K562 (cell line): Measurements from ENCODE around the gene LTK. TPM values are rescaled to one million over a fixed set of nuclear protein-coding genes. Genes with fewer than 3 reads are reported as not detected.

Experiments
- ATAC-seq: fragments of 200-7000 bp; cut with Tn5 transposase; 3 replicates; pipeline ENCODE4 v1.9.1; 2020; ENCODE audit warnings: moderate library complexity
- BruUV-seq: library from RNA; stranded (reverse); fragments of 400-500 nt; replicated peaks from 2 replicates; lab custom pipeline; 2021; lab: Mats Ljungman, UMichigan
- CTCF ChIA-PET: fragments of 300-600 bp; formaldehyde crosslinking; extraction: SDS; loops from one replicate; lab custom pipeline; 2021; ENCODE audit warnings: low intra/inter-chr PET ratio; lab: Yijun Ruan, JAX
- POLR2A ChIA-PET: fragments of 300-600, 350-650 bp; sonication (Branson Sonifier 250); formaldehyde crosslinking; extraction: SDS; loops from one replicate; lab custom pipeline; 2021; ENCODE audit warnings: antibody characterized with exemption, inconsistent platforms; lab: Yijun Ruan, JAX
- DNase-seq, 4 experiments: peaks; one replicate each; pipeline versions ENCODE4 v3.0.0 to v3.0.0-alpha.2; 2011 to 2018; ENCODE audit warnings: low spot score in 3 of 4, mixed read lengths in 3 of 4; ENCODE audit errors: extremely low read depth in 1 of 4
- FAIRE-seq: peaks from 2 replicates; lab custom pipeline; 2011; peaks lifted over from hg19 to GRCh38; lab: Jason Lieb, UNC
- H2AFZ ChIP-seq: 2 replicates; pipeline ENCODE4 v1.6.0; 2011; ENCODE audit warnings: low read depth, low read length, control low read depth, inconsistent platforms
- H3K27ac ChIP-seq: fragments of 200-600 bp; 3 replicates; pipeline ENCODE4 v1.8.0; 2011; ENCODE audit warnings: low read depth, mild to moderate bottlenecking, control low read depth, inconsistent platforms, low read length, moderate library complexity, mixed read lengths; ENCODE audit errors: extremely low read depth
- H3K27me3 ChIP-seq, 2 experiments: fragments of 300-600 bp in 1 of 2; 2 replicates in 1 of 2; 3 replicates in 1 of 2; pipeline versions ENCODE4 v1.6.0 to v1.8.0; 2011; ENCODE audit warnings: inconsistent platforms in 2 of 2, low read length in 2 of 2, mild to moderate bottlenecking in 1 of 2, mixed read lengths in 1 of 2, moderate library complexity in 1 of 2; ENCODE audit not compliant: control insufficient read depth in 2 of 2, insufficient read depth in 2 of 2
- H3K36me3 ChIP-seq: fragments of 300-600 bp; 3 replicates; pipeline ENCODE4 v1.8.0; 2011; ENCODE audit warnings: mild to moderate bottlenecking, low read length, inconsistent platforms; ENCODE audit not compliant: control insufficient read depth, insufficient read depth
- H3K4me1 ChIP-seq, 2 experiments: fragments of 200-600 bp in 1 of 2; replicated peaks in 1 of 2; 2 replicates in 1 of 2; 3 replicates in 1 of 2; pipeline versions ENCODE4 v1.5.1 to v1.8.0; 2011; ENCODE audit warnings: inconsistent platforms in 2 of 2, low read length in 2 of 2, mild to moderate bottlenecking in 1 of 2, mixed read lengths in 1 of 2, moderate library complexity in 1 of 2; ENCODE audit not compliant: control insufficient read depth in 2 of 2, insufficient read depth in 2 of 2
- H3K4me2 ChIP-seq: 2 replicates; pipeline ENCODE4 v1.6.1; 2011; ENCODE audit warnings: low read length, control low read depth, inconsistent platforms, mixed read lengths; ENCODE audit not compliant: insufficient read depth
- H3K4me3 ChIP-seq: fragments of 200-600 bp; sonication (generic), shearing (Covaris generic); 2 replicates; pipeline ENCODE4 v1.5.1; 2016; ENCODE audit warnings: control low read depth, inconsistent platforms
- H3K79me2 ChIP-seq: fragments of 200-600 bp; 3 replicates; pipeline ENCODE4 v1.8.0; 2011; ENCODE audit warnings: low read length, inconsistent platforms; ENCODE audit not compliant: control insufficient read depth, insufficient read depth
- H3K9ac ChIP-seq, 2 experiments: 2 replicates each; pipeline versions ENCODE4 v1.6.0 to v1.6.1; 2011; ENCODE audit warnings: low read depth in 2 of 2, low read length in 2 of 2, control low read depth in 1 of 2, inconsistent platforms in 1 of 2, mild to moderate bottlenecking in 1 of 2, mixed read lengths in 1 of 2; ENCODE audit not compliant: insufficient read depth in 1 of 2
- H3K9me1 ChIP-seq: one replicate; pipeline ENCODE4 v1.6.0; 2011; ENCODE audit warnings: inconsistent platforms, mild to moderate bottlenecking, low read length, moderate library complexity; ENCODE audit not compliant: control insufficient read depth, insufficient read depth
- H3K9me3 ChIP-seq: replicated peaks from 2 replicates; pipeline ENCODE4 v1.5.1; 2011; ENCODE audit warnings: low read depth, low read length, inconsistent platforms; ENCODE audit not compliant: control insufficient read depth, insufficient read depth
- H4K20me1 ChIP-seq: replicated peaks from 2 replicates; pipeline ENCODE4 v1.6.1; 2011; ENCODE audit warnings: low read length, inconsistent platforms, mixed read lengths; ENCODE audit not compliant: control insufficient read depth, insufficient read depth
- DIDO1 ChIP-seq: fragments of 450-650 bp; IDR thresholded peaks from 2 replicates; pipeline ENCODE4 v1.6.1; 2016; ENCODE audit warnings: low read depth, missing biosample characterization, missing genetic modification characterization
- HEY1 ChIP-seq: fragments of 250-450 bp; sonication (Bioruptor Pico); IDR thresholded peaks from 2 replicates; pipeline ENCODE4 v1.5.0; 2020; ENCODE audit warnings: mild to moderate bottlenecking, moderate library complexity, borderline replicate concordance
- KHSRP ChIP-seq: fragments of 450-650 bp; IDR thresholded peaks from 2 replicates; pipeline ENCODE4 v1.6.1; 2017
- KLF16 ChIP-seq: IDR thresholded peaks from 2 replicates; pipeline ENCODE4 v1.6.1; 2016; ENCODE audit warnings: antibody characterized with exemption
- MAFK ChIP-seq: IDR thresholded peaks from 2 replicates; pipeline ENCODE4 v1.6.1; 2011; ENCODE audit warnings: low read length, improper control_type of control experiment
- NFRKB ChIP-seq: fragments of 450-650 bp; IDR thresholded peaks from 2 replicates; pipeline ENCODE4 v1.6.1; 2016; ENCODE audit warnings: low read depth
- NFYB ChIP-seq: IDR thresholded peaks from 2 replicates; pipeline ENCODE4 v1.6.1; 2011; ENCODE audit warnings: mild to moderate bottlenecking, moderate library complexity; ENCODE audit not compliant: insufficient read length; ENCODE audit errors: extremely low read depth
- SLC30A9 ChIP-seq: fragments of 250-450 bp; sonication (Bioruptor Pico); IDR thresholded peaks from 2 replicates; pipeline ENCODE4 v1.8.0; 2022; ENCODE audit warnings: mild to moderate bottlenecking, moderate library complexity
- SRSF3 ChIP-seq: fragments of 200-400 bp; formaldehyde crosslinking; IDR thresholded peaks from 2 replicates; pipeline ENCODE4 v1.6.1; 2016; ENCODE audit warnings: mild to moderate bottlenecking, low read length, moderate library complexity; ENCODE audit not compliant: insufficient read depth
- ZBED1 ChIP-seq: IDR thresholded peaks from 2 replicates; pipeline ENCODE4 v1.6.1; 2014
- ZNF175 ChIP-seq: fragments of 200-800 bp; sonication (Bioruptor generic); IDR thresholded peaks from 2 replicates; pipeline ENCODE4 v1.6.1; 2016; ENCODE audit warnings: low read depth, mild to moderate bottlenecking, missing genetic modification characterization, missing compliant biosample characterization
- ZNF197 ChIP-seq: fragments of 200-800 bp; sonication (Bioruptor generic); IDR thresholded peaks from 2 replicates; pipeline ENCODE4 v1.6.1; 2016; ENCODE audit warnings: low read depth, missing genetic modification characterization, missing compliant biosample characterization
- ZNF239 ChIP-seq: fragments of 250-450 bp; sonication (Bioruptor Pico); IDR thresholded peaks from 2 replicates; pipeline ENCODE4 v1.4.0; 2020; ENCODE audit warnings: mild to moderate bottlenecking
- ZNF695 ChIP-seq: fragments of 450-650 bp; formaldehyde crosslinking; IDR thresholded peaks from 2 replicates; pipeline ENCODE4 v1.4.0; 2020; ENCODE audit warnings: mild to moderate bottlenecking, moderate library complexity
- WGBS: fragments of 100-300 bp; shearing (Covaris generic); methylation state at CpG from one replicate; pipeline ENCODE4 v1.1.6; 2016; ENCODE audit warnings: low coverage, mixed read lengths; ENCODE audit not compliant: insufficient coverage; ENCODE audit errors: missing lambda C conversion rate; 5-methylcytosine and 5-hydroxymethylcytosine counted together
- in situ Hi-C: fragments of 300-500 bp; cut with MboI; formaldehyde crosslinking; loops from 4 replicates; pipeline ENCODE4 v1.15.0; 2018; ENCODE audit warnings: inconsistent platforms, mixed read lengths
- intact Hi-C: fragments of 100-400 bp; cut with micrococcal nuclease; formaldehyde crosslinking; loops from 2 replicates; pipeline ENCODE4 v1.14.2; 2022
- polyA plus RNA-seq, 8 experiments: library from polyadenylated mRNA; depleted of rRNA in 4 of 8; stranded (reverse) in 5 of 8; unstranded in 3 of 8; fragments of >200 nt; fragmentation: Nextera tagmentation in 2 of 8; fragmentation: Illumina TruSeq in 1 of 8; extraction: Ambion mirVana in 2 of 8; extraction: Trizol in 1 of 8; gene quantifications; 2 replicates each; pipeline versions ENCODE4 v1.2.1 to v1.2.3, GENCODE V29; 2011 to 2014; ENCODE audit warnings: inconsistent platforms in 1 of 8, missing spikeins in 1 of 8
- total RNA-seq, 7 experiments: library from RNA; depleted of rRNA in 6 of 7; stranded (reverse); fragments of >200 nt in 6 of 7; fragmentation: Illumina TruSeq in 2 of 7; extraction: Trizol in 2 of 7; gene quantifications; 2 replicates each; pipeline versions ENCODE4 v1.2.1 to v1.2.3, GENCODE V29; 2011 to 2021; ENCODE audit warnings: low replicate concordance in 1 of 7
- TF ChIP-seq, protein P1 (sequence below): fragments of 450-650 bp; formaldehyde crosslinking; IDR thresholded peaks from 2 replicates; pipeline ENCODE4 v1.4.0; 2020; ENCODE audit warnings: mild to moderate bottlenecking, moderate library complexity
- TF ChIP-seq, protein P2 (sequence below): sonication (generic); formaldehyde crosslinking; IDR thresholded peaks from 2 replicates; pipeline ENCODE4 v1.8.0; 2022; ENCODE audit warnings: mild to moderate bottlenecking, missing genetic modification reagents, borderline replicate concordance

The LTK gene
- total and polyA plus RNA-seq, 9 of the 15 experiments (the other 6 are each of a cell fraction or from before 2014, with no cell fraction given) = 0.25 to 4.4 (median 1.8) TPM

DNA sequence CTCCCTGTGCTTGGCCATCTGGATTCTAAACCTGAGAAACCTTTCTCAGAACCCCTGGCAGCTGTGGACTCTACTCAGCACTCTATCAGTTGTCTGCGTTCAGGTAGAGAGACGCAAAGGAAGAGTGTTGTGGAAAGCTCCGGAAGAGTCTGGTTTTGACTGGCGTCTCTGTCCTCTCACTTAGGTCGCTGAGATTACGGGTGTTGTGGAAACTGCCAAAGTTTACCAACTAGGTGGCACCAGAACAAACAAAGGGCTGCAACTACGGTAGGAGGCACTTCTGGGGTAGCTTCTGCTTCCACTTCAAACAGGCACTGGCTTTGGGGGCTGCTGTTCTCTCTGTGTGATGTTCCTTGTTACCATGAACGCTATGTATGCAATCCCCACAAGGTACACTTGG lies 39.2 kb downstream of the LTK start:
- Histone ChIP-seq H3K27ac (no peak overlapping the region), H3K4me3 (no peak overlapping the region), H3K4me1 (peaks cover 0 to 10% of the 10 kb centered on the region in 2 experiments; a peak in 2 of 5 replicates), H3K36me3 (peaks cover 80% of the 10 kb centered on the region), H3K9me3 (no peaks in the 10 kb centered on the region), H3K4me2 (no peak overlapping the region), H4K20me1 (no peaks in the 10 kb centered on the region), H3K9me1 (no peaks in the 10 kb centered on the region), H2AFZ (no peak overlapping the region)
- POLR2A ChIA-PET = interaction anchor here (1.2 to 1.8 kb wide), 2 partner anchors 9 to 10 kb away, joined by 5 to 7 read pairs; no protein-coding TSS in a partner anchor
- no peak for FAIRE-seq
- in situ Hi-C loops (loop anchor here (25.0 kb wide), 1 partner anchor 338 kb away; no protein-coding TSS in a partner anchor), intact Hi-C loops (no loop called here)
- BruUV-seq = no TSS peak
- CTCF ChIA-PET = no interaction called here
- ATAC-seq = no peak
- WGBS = 90% methylated on average over 8 of the region's 8 CpGs
- no peak for DNase-seq
- TF ChIP-seq NFRKB (no peak), DIDO1 (tag) (no peak), ZNF197 (CRISPR knock-in tag) (no peak), HEY1 (CRISPR knock-in tag) (no peak), SRSF3 (no peak), SLC30A9 (no peak), ZNF239 (CRISPR knock-in tag) (no peak), ZNF175 (CRISPR knock-in tag) (no peak), MAFK (no peak), NFYB (no peak), KHSRP (no peak), ZNF695 (CRISPR knock-in tag) (no peak), ZBED1 (no peak), KLF16 (no peak)
- TF ChIP-seq, protein P1, sequence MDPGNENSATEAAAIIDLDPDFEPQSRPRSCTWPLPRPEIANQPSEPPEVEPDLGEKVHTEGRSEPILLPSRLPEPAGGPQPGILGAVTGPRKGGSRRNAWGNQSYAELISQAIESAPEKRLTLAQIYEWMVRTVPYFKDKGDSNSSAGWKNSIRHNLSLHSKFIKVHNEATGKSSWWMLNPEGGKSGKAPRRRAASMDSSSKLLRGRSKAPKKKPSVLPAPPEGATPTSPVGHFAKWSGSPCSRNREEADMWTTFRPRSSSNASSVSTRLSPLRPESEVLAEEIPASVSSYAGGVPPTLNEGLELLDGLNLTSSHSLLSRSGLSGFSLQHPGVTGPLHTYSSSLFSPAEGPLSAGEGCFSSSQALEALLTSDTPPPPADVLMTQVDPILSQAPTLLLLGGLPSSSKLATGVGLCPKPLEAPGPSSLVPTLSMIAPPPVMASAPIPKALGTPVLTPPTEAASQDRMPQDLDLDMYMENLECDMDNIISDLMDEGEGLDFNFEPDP (CRISPR knock-in tag) = no peak
- TF ChIP-seq, protein P2, sequence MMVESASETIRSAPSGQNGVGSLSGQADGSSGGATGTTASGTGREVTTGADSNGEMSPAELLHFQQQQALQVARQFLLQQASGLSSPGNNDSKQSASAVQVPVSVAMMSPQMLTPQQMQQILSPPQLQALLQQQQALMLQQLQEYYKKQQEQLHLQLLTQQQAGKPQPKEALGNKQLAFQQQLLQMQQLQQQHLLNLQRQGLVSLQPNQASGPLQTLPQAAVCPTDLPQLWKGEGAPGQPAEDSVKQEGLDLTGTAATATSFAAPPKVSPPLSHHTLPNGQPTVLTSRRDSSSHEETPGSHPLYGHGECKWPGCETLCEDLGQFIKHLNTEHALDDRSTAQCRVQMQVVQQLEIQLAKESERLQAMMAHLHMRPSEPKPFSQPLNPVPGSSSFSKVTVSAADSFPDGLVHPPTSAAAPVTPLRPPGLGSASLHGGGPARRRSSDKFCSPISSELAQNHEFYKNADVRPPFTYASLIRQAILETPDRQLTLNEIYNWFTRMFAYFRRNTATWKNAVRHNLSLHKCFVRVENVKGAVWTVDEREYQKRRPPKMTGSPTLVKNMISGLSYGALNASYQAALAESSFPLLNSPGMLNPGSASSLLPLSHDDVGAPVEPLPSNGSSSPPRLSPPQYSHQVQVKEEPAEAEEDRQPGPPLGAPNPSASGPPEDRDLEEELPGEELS = no peak
- TF ChIP-seq, all 486 proteins: peak for 0
- Histone ChIP-seq H3K27me3 (no peaks in the 10 kb centered on the region), H3K79me2 (no peaks in the 10 kb centered on the region), H3K9ac (no peak overlapping the region)
